Pulmonary artery endothelial cell (primary cell): ENCODE results near the gene LAMB1. TPM values are rescaled to one million over a fixed set of nuclear protein-coding genes. Genes with fewer than 3 reads are reported as not detected.

Experiments used
- DNase-seq: peaks from one replicate; pipeline ENCODE4 v3.0.0-alpha.2; 2011; ENCODE audit warnings: low read depth, low spot score
- total RNA-seq: library from RNA; depleted of rRNA; stranded (reverse); fragments of >200 nt; gene quantifications from 2 replicates; pipeline ENCODE4 v1.2.3, GENCODE V29; 2014

Gene LAMB1
- total RNA-seq, 1 donor from 2014 or later: 685 TPM

DNA sequence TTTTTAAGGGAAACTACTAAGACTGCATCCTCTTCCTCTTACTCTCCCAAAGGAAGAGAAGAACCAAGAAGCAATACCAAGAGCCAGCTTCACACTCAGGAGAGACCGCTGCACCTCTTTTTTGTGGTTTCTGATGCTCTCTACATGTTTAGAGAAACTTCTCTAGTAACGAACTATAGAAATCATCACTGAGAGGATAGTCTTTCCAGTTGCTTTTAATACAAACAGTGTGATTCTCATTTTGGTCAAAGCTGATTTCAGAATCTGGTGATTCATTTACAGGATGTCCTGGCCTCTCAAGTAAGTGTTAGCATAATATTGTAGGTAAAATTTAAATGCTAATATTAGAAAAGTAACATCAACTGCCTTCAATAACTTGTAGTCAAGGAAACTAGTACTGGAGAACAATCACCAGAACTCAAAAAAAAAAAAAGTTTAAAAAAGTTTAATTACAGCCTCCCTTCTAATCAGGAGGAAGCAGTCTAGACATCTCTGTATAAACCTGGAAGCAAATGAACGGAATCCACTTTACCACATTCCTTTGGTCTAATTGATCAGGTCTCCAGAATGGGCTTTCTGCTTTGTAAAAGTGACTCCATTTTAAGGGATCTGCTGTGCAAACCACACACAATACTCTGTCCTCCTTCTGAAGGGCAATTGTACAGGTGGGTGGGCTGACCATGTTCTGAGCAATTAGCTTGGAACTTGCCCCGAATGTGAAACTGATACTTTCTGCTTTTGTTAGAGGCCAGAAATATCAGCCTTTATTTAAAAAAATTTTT lies 3.0 kb downstream of the LAMB1 start:
- no peak for DNase-seq

- DNase-seq: no peak
These were observed 4.1 kb downstream of the LAMB1 start for GRCh38 chr7:107998660-107999480.

- no peak for DNase-seq
These were observed 4.8 kb downstream of the LAMB1 start for GRCh38 chr7:107998150-107998549.

GRCh38 chr7:107996072-107996882 lies 6.7 kb downstream of the LAMB1 start:
- DNase-seq: no peak

DNA sequence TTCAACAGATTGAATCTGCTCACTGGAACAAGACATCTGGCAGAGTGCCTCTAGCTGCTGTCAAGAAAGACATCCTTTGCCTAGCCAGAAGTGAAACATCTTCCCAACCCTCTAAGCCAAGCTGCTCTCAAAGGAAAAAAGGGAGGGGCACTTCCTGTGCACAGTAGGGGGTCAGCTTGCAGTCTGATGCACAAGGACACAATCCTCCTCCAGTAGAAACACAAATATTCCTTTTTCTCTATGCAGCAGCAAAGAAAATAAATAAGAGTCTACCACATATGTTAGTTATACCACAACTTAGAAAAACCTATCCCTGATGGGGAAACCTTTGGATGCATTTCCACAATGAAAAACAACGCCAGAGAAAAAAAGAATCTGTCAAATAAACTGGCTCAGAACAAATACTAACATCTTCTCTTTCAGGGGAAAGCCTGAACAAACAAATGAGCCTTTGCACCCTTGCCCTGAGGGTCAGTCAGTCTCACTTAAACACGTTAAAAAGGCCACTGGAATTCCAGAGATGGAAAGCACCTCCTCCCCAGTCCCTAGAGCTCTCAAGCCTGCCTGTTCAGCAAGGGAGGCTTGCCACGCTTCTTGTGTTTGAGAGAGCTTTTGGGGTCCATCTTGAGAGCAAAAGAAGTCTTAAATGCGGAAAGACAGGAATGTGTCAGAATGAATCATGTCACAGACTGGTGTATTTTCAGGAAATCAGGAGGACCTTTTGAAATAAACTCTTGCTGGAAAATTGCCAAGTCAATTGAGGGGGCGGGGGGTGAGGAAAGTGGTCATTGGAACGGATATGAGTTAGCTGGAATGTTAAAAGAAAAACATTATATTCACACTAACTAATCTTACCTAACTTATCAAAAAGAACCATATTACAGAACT lies 7.5 kb downstream of the LAMB1 start:
- DNase-seq: peak; percentile 91

- DNase-seq: no peak
These were observed 8.4 kb downstream of the LAMB1 start for GRCh38 chr7:107994421-107995030.

- no peak for DNase-seq
These were observed 9.1 kb downstream of the LAMB1 start for GRCh38 chr7:107993891-107994291.

DNA sequence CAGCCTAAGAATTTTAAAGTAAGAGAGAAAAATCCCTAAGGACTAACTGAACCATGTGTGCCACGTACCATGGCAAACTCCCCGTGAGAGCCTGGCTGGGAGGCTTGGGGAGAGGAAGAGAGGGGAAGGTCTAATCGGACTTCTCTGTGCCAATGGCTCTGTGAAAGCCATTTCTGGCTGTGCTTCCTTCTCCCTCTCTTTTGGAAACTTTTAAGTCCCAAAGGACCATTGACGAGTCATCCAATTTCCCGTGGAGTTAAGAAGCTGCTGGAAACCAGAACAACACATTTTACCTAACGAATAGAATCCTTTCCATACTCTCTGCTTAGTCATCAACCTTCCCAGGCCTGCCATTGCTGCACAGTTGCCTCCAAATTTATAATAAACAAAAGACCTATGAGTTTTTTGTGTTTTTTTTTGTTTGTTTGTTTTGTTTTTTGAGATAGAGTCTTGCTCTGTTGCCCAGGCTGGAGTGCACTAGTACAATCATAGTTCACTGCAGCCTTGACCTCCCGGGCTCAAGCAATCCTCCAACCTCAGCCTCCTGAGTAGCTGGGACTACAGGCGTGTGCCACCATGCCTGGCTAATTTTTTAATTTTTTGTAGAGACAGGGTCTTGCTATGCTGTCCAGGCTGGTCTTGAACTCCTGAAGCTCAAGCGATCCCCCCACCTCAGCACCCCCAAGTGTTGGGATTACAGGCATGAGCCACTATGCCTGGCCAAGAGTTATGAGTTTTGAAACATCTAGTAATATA lies 13.2 kb downstream of the LAMB1 start:
- DNase-seq: no peak

GRCh38 chr7:107982918-107983389 lies 20.0 kb downstream of the LAMB1 start:
- DNase-seq: no peak

GRCh38 chr7:107982042-107982840 lies 20.7 kb downstream of the LAMB1 start:
- no peak for DNase-seq

GRCh38 chr7:107981466-107981865 lies 21.5 kb downstream of the LAMB1 start:
- DNase-seq: no peak

GRCh38 chr7:107980671-107981190 lies 22.2 kb downstream of the LAMB1 start:
- DNase-seq: no peak

DNA sequence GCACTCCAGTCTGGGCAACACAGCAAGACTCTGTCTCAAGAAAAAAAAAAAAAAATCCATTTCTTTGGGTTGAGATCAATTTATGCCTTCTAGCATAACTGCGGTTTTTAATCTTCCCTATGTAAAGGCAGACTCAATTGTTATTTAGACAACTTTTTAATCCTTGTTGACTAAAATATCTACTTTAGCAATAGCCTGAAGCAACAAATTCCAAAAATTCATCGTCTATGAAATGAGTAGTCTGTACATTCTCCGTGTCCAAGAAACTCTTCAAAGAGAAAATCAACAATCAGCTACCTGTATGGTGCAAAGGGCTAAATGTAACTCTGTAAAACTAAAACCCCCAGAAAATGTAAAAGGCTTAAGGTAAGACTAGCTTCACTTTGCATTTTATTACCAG lies 22.8 kb downstream of the LAMB1 start:
- DNase-seq: no peak

DNA sequence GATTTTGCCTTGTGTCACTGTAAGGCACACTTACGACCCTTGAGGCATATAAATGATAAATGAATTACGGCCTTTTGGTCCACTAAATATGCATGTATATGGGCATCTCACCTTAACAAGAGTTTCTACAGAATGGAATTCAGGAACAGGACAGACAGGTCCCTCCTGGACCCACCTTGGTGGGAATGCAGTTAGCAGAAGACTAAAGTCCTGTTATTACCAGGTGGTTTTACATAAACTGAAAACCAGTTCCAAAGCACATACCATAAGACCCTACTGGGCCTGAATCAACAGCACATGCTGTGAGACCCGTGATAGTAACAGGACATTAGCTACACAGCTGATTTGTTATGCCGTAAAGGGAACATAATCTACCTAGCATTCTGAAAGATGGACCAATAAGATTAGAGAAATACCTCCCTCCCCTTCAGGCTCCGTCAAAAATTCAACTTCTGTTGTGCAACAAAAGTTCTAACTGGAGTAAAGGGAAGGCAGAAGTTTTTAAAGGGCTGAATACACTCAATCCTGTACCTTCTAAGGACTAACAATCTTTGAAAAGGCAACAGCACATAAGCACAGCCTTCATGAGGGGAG lies 24.0 kb downstream of the LAMB1 start:
- DNase-seq: no peak

- no peak for DNase-seq
These were observed 25.9 kb downstream of the LAMB1 start for GRCh38 chr7:107977048-107977447.

- no peak for DNase-seq
These were observed 26.3 kb downstream of the LAMB1 start for GRCh38 chr7:107976620-107977019.

- no peak for DNase-seq
These were observed 27.5 kb downstream of the LAMB1 start for GRCh38 chr7:107975394-107976013.

- no peak for DNase-seq
These were observed 29.1 kb downstream of the LAMB1 start for GRCh38 chr7:107973861-107974260.
